ENCODE data around the gene UBE2V1.

GRCh38 chr20:50089787-50090177 is 23.2 kb downstream of the UBE2V1 start:
- TF ChIP-seq POLR2A (IDR thresholded peaks at IDR 0.05) (no peak), CTCF (IDR thresholded peaks at IDR 0.05) (no peak), EP300 (IDR thresholded peaks at IDR 0.05) (no peak), POLR2AphosphoS5 (IDR thresholded peaks at IDR 0.05) (no peak)

Measured in suprapubic skin (tissue), 4 donors.